Epithelial cell of alveolus of lung (primary cell): ENCODE data around the gene CLSTN2. TPM values are rescaled to one million over a fixed set of nuclear protein-coding genes. Genes with fewer than 3 reads are reported as not detected.

Experiments used
- total RNA-seq: library from RNA; depleted of rRNA; stranded (reverse); fragments of >200 nt; gene quantifications from 2 replicates; pipeline ENCODE4 v1.2.1, GENCODE V29; 2015

CLSTN2 gene
- under 0.01 and 0.24 TPM in 2 replicates for total RNA-seq

GRCh38 chr3:139935016-139935865 is at the start of gene CLSTN2:
CLSTN2 (plus strand) TSS chr3:139935185.

